Measurements from ENCODE around the gene RSPO4.

DNA sequence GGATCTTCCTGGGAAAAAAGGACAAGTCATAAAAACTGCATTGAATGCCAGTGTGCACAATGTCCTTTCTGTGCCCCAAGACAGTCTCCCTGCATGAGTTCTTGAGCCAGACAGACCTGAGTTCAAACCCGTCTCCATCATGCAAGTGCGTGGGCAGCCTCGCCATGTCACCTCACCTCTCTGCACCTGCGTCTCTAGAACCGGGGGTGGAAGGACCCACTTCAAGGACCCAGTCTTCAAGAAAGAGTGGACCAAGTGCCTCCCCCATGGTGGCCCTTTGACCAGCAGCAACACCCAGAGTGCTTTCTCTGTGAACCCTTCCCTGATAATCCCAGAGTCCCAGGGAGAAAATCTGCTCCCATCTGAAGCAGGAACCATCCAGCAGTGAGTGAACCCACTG is 62.5 kb downstream of the RSPO4 start:
- TF ChIP-seq, protein P1, sequence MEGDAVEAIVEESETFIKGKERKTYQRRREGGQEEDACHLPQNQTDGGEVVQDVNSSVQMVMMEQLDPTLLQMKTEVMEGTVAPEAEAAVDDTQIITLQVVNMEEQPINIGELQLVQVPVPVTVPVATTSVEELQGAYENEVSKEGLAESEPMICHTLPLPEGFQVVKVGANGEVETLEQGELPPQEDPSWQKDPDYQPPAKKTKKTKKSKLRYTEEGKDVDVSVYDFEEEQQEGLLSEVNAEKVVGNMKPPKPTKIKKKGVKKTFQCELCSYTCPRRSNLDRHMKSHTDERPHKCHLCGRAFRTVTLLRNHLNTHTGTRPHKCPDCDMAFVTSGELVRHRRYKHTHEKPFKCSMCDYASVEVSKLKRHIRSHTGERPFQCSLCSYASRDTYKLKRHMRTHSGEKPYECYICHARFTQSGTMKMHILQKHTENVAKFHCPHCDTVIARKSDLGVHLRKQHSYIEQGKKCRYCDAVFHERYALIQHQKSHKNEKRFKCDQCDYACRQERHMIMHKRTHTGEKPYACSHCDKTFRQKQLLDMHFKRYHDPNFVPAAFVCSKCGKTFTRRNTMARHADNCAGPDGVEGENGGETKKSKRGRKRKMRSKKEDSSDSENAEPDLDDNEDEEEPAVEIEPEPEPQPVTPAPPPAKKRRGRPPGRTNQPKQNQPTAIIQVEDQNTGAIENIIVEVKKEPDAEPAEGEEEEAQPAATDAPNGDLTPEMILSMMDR (IDR thresholded peaks at IDR 0.05): no peak
- TF ChIP-seq EP300 (IDR thresholded peaks at IDR 0.05) (no peak), POLR2A (IDR thresholded peaks at IDR 0.05) (no peak)

Measured in gastroesophageal sphincter (tissue), 3 donors.